Occipital lobe (tissue), 1 donor: ENCODE data around the gene DBP. TPM values are rescaled to one million over a fixed set of nuclear protein-coding genes. Genes with fewer than 3 reads are reported as not detected.

Experiments
- total RNA-seq: library from RNA; depleted of rRNA; stranded (reverse); fragments of >200 nt; gene quantifications from one replicate; pipeline ENCODE4 v1.2.3, GENCODE V29; 2014

The DBP gene
- total RNA-seq, 1 donor from 2014 or later = 4.8 TPM

Other genes with a start within 250 kb of the DBP start
- 21.8 TPM for gene KDELR1, start 245.8 kb downstream of the DBP start, total RNA-seq
- 2.5 TPM for gene GRIN2D, start 243.7 kb downstream of the DBP start, total RNA-seq
- gene GRWD1, start 191.4 kb downstream of the DBP start, total RNA-seq = 9.7 TPM
- 0.47 TPM for gene KCNJ14, start 181.8 kb downstream of the DBP start, total RNA-seq
- gene CYTH2, start 168.0 kb downstream of the DBP start, total RNA-seq = 71.0 TPM
- gene LMTK3, start 125.5 kb downstream of the DBP start, total RNA-seq = 9.5 TPM
- not detected for gene SULT2B1, start 85.2 kb downstream of the DBP start, total RNA-seq
- not detected for gene SPACA4, start 30.6 kb downstream of the DBP start, total RNA-seq
- 0.47 TPM for gene FAM83E, start 22.3 kb downstream of the DBP start, total RNA-seq
- 1,447 TPM for gene RPL18, start 18.2 kb downstream of the DBP start, total RNA-seq
- 7.2 TPM for gene SPHK2, start 17.9 kb downstream of the DBP start, total RNA-seq
- 9.8 TPM for gene CA11, start 8.8 kb upstream of the DBP start, total RNA-seq
- not detected for gene NTN5, start 35.6 kb upstream of the DBP start, total RNA-seq
- gene FUT2, start 58.6 kb upstream of the DBP start, total RNA-seq = not detected
- gene MAMSTR, start 82.3 kb upstream of the DBP start, total RNA-seq = 0.62 TPM
- gene RASIP1, start 103.2 kb upstream of the DBP start, total RNA-seq = 3.3 TPM
- gene IZUMO1, start 109.5 kb upstream of the DBP start, total RNA-seq = 0.16 TPM
- 0.47 TPM for gene FUT1, start 115.3 kb upstream of the DBP start, total RNA-seq
- not detected for gene FGF21, start 118.1 kb upstream of the DBP start, total RNA-seq
- 12.5 TPM for gene BCAT2, start 173.7 kb upstream of the DBP start, total RNA-seq
- gene HSD17B14, start 199.1 kb upstream of the DBP start, total RNA-seq = 2.5 TPM
- 0.31 TPM for gene PLEKHA4, start 231.2 kb upstream of the DBP start, total RNA-seq
- 24.6 TPM for gene PPP1R15A, start 235.0 kb upstream of the DBP start, total RNA-seq